Activated B cell treated with CpG ODN at 0.5 μM for 24 hours (primary cell): Measurements from ENCODE around the gene TBX3. TPM values are rescaled to one million over a fixed set of nuclear protein-coding genes. Genes with fewer than 3 reads are reported as not detected.

Experiments used
- ATAC-seq: fragments of 200-7000 bp; cut with Tn5 transposase; one replicate; pipeline ENCODE4 v1.10.0; 2021; ENCODE audit warnings: low read depth, mild to moderate bottlenecking, moderate library complexity
- CTCF ChIA-PET: fragments of 350-600 bp; sonication (Branson Sonifier 250); formaldehyde crosslinking; loops from one replicate; lab custom pipeline; 2021; ENCODE audit warnings: antibody characterized with exemption; lab: Charles Lee
- POLR2A ChIA-PET: fragments of 350-600 bp; sonication (Branson Sonifier 250); formaldehyde crosslinking; loops from one replicate; lab custom pipeline; 2021; ENCODE audit warnings: antibody characterized with exemption; lab: Charles Lee
- DNase-seq: peaks from one replicate; pipeline ENCODE4 v3.0.0; 2022
- H3K27ac Mint-ChIP-seq: one replicate; pipeline ENCODE4 v1.8.0; 2020; ENCODE audit warnings: mixed read lengths
- H3K27me3 Mint-ChIP-seq: one replicate; pipeline ENCODE4 v1.8.0; 2021; ENCODE audit warnings: mixed read lengths
- H3K36me3 Mint-ChIP-seq: one replicate; pipeline ENCODE4 v1.8.0; 2021; ENCODE audit warnings: low read depth, mixed read lengths
- H3K4me1 Mint-ChIP-seq: one replicate; pipeline ENCODE4 v1.8.0; 2021; ENCODE audit warnings: mixed read lengths
- H3K4me3 Mint-ChIP-seq: one replicate; pipeline ENCODE4 v1.8.0; 2020; ENCODE audit warnings: mild to moderate bottlenecking, mixed read lengths
- H3K9me3 Mint-ChIP-seq: one replicate; pipeline ENCODE4 v1.8.0; 2020; ENCODE audit warnings: mixed read lengths
- intact Hi-C: fragments of 100-400 bp; cut with micrococcal nuclease; formaldehyde crosslinking; loops from one replicate; pipeline ENCODE4 v1.15.1; 2024
- total RNA-seq: library from RNA; stranded (reverse); gene quantifications from 2 replicates; pipeline ENCODE4 v1.2.3, GENCODE V29; 2022
- TF ChIP-seq, protein P1 (sequence below): fragments of 200-600 bp; IDR thresholded peaks from one replicate; pipeline ENCODE4 v1.8.0; 2022; ENCODE audit warnings: antibody characterized with exemption, mild to moderate bottlenecking

Gene TBX3
- total RNA-seq, 1 donor from 2014 or later, result not detected

DNA sequence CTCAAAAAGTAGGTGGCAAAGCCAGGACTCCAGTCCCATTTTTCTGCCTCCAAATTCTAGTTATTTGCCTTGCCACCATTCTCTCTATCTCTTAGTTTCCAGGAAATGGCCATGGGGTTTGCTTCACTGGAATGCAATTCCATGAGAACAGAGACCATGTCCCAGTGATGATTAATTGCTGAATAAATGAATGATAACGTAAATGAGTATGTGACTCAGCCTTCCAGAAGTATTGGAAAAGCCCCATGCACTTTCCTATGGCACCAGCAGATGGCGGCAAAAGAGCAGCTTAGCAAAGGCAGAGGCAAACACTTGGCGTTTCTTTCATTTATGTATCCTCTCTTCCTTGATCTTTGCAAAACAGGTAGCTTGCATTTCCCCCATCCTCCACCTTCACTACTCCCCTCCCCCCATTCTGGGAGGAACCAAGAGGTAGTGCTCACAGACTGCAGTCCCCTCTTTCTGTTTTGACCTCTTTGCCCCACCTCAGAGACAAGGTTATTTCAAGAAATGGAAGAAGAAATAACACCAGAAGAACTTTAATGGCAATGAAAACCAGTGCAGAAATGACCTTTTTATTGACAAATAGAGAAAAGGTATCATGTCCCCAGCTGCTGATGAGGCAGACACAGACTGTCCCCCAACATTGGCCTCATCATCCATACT is 21.3 kb downstream of the TBX3 start:
- intact Hi-C loops, result loop anchor here (1.0 to 10.0 kb wide), 3 partner anchors 972 to 1255 kb away; no protein-coding TSS in a partner anchor
- TF ChIP-seq, protein P1, sequence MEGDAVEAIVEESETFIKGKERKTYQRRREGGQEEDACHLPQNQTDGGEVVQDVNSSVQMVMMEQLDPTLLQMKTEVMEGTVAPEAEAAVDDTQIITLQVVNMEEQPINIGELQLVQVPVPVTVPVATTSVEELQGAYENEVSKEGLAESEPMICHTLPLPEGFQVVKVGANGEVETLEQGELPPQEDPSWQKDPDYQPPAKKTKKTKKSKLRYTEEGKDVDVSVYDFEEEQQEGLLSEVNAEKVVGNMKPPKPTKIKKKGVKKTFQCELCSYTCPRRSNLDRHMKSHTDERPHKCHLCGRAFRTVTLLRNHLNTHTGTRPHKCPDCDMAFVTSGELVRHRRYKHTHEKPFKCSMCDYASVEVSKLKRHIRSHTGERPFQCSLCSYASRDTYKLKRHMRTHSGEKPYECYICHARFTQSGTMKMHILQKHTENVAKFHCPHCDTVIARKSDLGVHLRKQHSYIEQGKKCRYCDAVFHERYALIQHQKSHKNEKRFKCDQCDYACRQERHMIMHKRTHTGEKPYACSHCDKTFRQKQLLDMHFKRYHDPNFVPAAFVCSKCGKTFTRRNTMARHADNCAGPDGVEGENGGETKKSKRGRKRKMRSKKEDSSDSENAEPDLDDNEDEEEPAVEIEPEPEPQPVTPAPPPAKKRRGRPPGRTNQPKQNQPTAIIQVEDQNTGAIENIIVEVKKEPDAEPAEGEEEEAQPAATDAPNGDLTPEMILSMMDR, result no peak
- no peak overlapping the region for H3K27ac Mint-ChIP-seq
- H3K36me3 Mint-ChIP-seq, result no peaks in the 10 kb centered on the region
- DNase-seq, result peak; percentile 44
- H3K27me3 Mint-ChIP-seq, result peaks cover 45% of the 10 kb centered on the region
- H3K4me1 Mint-ChIP-seq, result no peaks in the 10 kb centered on the region
- POLR2A ChIA-PET, result no interaction called here
- no peaks in the 10 kb centered on the region for H3K9me3 Mint-ChIP-seq
- CTCF ChIA-PET, result interaction anchor here (1.1 to 2.8 kb wide), 3 partner anchors 1091 to 1255 kb away, joined by 3 to 18 read pairs (median 4); no protein-coding TSS in a partner anchor
- no peak for ATAC-seq
- no peak overlapping the region for H3K4me3 Mint-ChIP-seq

DNA sequence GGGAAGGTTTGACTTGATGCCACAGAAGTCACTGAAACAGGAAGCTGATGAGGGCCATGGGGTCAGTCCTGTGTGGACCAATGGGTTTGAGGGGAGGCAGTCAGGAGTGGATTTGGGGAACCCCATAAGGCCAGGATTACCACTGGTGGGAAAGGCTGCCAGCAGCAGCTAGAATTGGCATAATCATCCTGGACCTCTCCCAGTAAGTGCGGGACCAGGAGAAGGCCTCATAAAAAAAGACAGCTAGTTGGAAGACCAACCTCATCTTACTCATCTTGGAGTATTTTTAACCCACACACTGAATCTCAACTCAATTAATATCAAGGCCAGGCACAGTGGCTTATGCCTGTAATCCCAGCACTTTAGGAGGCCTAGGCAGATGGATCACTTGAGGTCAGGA is 22.7 kb downstream of the TBX3 start:
- Mint-ChIP-seq H3K4me3 (no peak overlapping the region), H3K27me3 (peaks cover 37% of the 10 kb centered on the region), H3K4me1 (no peaks in the 10 kb centered on the region), H3K27ac (no peak overlapping the region), H3K9me3 (no peaks in the 10 kb centered on the region), H3K36me3 (no peaks in the 10 kb centered on the region)
- TF ChIP-seq, protein P1, result no peak
- intact Hi-C loops, result loop anchor here (10.0 kb wide), 1 partner anchor 974 kb away; no protein-coding TSS in a partner anchor
- DNase-seq (no peak), ATAC-seq (no peak)
- POLR2A ChIA-PET, result no interaction called here
- CTCF ChIA-PET, result interaction anchor here (1.1 to 2.8 kb wide), 2 partner anchors 1255 to 1257 kb away, joined by 5 to 18 read pairs; no protein-coding TSS in a partner anchor

DNA sequence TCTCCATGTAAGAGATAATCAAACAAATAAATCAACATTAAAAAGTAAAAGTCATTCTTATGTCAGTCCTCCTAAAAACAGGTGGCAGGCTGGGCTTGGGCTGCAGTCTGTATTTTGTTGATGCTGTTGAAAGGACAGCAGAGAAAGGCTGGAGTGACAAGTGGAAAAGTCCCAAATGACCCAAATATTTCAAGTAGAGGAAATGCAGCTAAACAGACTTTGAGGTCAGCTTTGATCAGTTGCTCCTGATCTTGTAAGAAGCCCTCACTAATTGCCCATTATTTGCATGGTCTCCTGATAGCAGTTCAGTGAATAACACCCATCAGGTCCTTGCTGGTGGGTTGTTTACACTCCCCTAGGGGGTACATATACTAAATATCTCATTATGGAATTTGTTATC is 24.9 kb downstream of the TBX3 start:
- Mint-ChIP-seq H3K27me3 (peaks cover 31% of the 10 kb centered on the region), H3K36me3 (no peaks in the 10 kb centered on the region), H3K9me3 (no peaks in the 10 kb centered on the region), H3K4me1 (no peaks in the 10 kb centered on the region), H3K27ac (no peak overlapping the region), H3K4me3 (no peak overlapping the region)
- DNase-seq (no peak), ATAC-seq (no peak)
- TF ChIP-seq, protein P1, result no peak
- ChIA-PET POLR2A (no interaction called here), CTCF (no interaction called here)
- intact Hi-C loops, result no loop called here

DNA sequence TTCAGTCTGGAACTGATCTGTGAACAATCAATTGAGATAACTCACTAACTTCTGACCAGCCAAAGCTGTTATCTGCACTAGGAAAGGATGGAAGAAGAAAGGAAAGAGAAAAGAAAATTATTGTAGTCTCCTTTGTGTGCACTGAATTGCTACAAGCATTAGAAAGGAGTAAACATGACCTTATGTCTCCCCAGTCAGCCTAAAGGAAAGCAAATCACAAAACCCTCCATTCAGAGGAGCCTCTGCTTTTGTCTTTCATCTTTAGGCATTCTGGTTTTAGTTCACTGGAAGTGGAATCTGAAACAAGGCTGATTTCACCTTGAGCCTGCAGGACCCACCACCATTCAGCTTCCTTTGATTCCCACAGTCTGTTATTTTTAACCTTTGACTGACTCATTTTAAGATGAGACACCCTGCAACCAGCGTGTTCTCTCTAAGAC is 26.0 kb downstream of the TBX3 start:
- Mint-ChIP-seq H3K27me3 (peaks cover 20% of the 10 kb centered on the region), H3K4me1 (no peaks in the 10 kb centered on the region), H3K4me3 (no peak overlapping the region), H3K9me3 (no peaks in the 10 kb centered on the region), H3K36me3 (no peaks in the 10 kb centered on the region), H3K27ac (no peak overlapping the region)
- intact Hi-C loops, result no loop called here
- TF ChIP-seq, protein P1, result no peak
- DNase-seq (no peak), ATAC-seq (no peak)
- CTCF ChIA-PET, result interaction anchor here (0.8 kb wide), 1 partner anchor 1260 kb away, joined by 3 read pairs; no protein-coding TSS in a partner anchor
- POLR2A ChIA-PET, result no interaction called here

DNA sequence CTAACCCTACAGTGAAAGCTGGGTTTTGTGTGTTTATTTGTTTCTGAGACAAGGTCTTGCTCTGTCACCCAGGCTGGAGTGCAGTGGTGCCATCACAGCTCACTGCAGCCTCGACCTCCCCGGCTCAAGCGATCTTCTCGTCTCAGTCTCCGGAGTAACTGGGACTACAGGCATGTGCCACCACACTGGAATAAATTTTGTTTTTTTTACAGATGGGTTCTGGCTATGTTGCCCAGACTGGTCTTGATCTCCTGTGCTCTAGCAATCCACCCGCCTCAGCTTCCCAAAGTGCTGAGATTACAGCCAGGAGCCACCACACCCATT is 26.4 kb downstream of the TBX3 start:
- Mint-ChIP-seq H3K4me3 (no peak overlapping the region), H3K27ac (no peak overlapping the region), H3K4me1 (no peaks in the 10 kb centered on the region), H3K27me3 (peaks cover 16% of the 10 kb centered on the region), H3K9me3 (no peaks in the 10 kb centered on the region), H3K36me3 (no peaks in the 10 kb centered on the region)
- DNase-seq, result no peak
- TF ChIP-seq, protein P1, result no peak
- intact Hi-C loops, result no loop called here
- CTCF ChIA-PET, result interaction anchor here (0.8 kb wide), 1 partner anchor 1260 kb away, joined by 3 read pairs; no protein-coding TSS in a partner anchor
- ATAC-seq, result no peak
- POLR2A ChIA-PET, result no interaction called here
